OCI-LY7 (cell line): ENCODE data around the gene AFF3. TPM values are rescaled to one million over a fixed set of nuclear protein-coding genes. Genes with fewer than 3 reads are reported as not detected.

Experiments
- BruUV-seq: library from RNA; stranded (reverse); fragments of 400-500 nt; replicated peaks from 2 replicates; lab custom pipeline; 2021; lab: Mats Ljungman, UMichigan
- CTCF ChIA-PET: fragments of 300-600 bp; sonication (Branson Sonifier 250); formaldehyde crosslinking; loops from one replicate; lab custom pipeline; 2022; ENCODE audit warnings: antibody characterized with exemption; ENCODE audit not compliant: unreplicated experiment; lab: Charles Lee
- POLR2A ChIA-PET: fragments of 300-600 bp; sonication (Branson Sonifier 250); formaldehyde crosslinking; loops from one replicate; lab custom pipeline; 2022; ENCODE audit warnings: antibody characterized with exemption; lab: Charles Lee
- DNase-seq: peaks from one replicate; pipeline ENCODE4 v3.0.0-alpha.2; 2015; ENCODE audit warnings: low spot score
- H2AFZ ChIP-seq: fragments of 200-600 bp; sonication (generic), shearing (Covaris generic); 2 replicates; pipeline ENCODE4 v1.6.1; 2014; ENCODE audit warnings: mild to moderate bottlenecking, antibody characterized with exemption, low read length, moderate library complexity
- H3K27ac ChIP-seq: fragments of 200-600 bp; sonication (generic); 2 replicates; pipeline ENCODE4 v1.5.1; 2014; ENCODE audit warnings: mixed run types, low read depth, mild to moderate bottlenecking, moderate library complexity, low read length, inconsistent platforms; ENCODE audit not compliant: poor library complexity, severe bottlenecking
- H3K36me3 ChIP-seq: fragments of 200-600 bp; sonication (generic); 2 replicates; pipeline ENCODE4 v1.6.1; 2014; ENCODE audit warnings: mild to moderate bottlenecking, antibody characterized with exemption, low read length, moderate library complexity, mixed read lengths; ENCODE audit not compliant: insufficient read depth
- H3K4me1 ChIP-seq: fragments of 200-600 bp; sonication (generic); 2 replicates; pipeline ENCODE4 v1.5.1; 2014; ENCODE audit warnings: mild to moderate bottlenecking, low read length; ENCODE audit not compliant: insufficient read depth, poor library complexity, severe bottlenecking
- H3K4me2 ChIP-seq: fragments of 200-600 bp; sonication (generic); 2 replicates; pipeline ENCODE4 v1.6.1; 2014; ENCODE audit warnings: mild to moderate bottlenecking, low read length
- H3K4me3 ChIP-seq: fragments of 200-600 bp; sonication (generic); 2 replicates; pipeline ENCODE4 v1.5.1; 2014; ENCODE audit warnings: mild to moderate bottlenecking, low read depth, low read length; ENCODE audit not compliant: poor library complexity, severe bottlenecking
- H3K79me2 ChIP-seq: fragments of 200-600 bp; sonication (generic); 2 replicates; pipeline ENCODE4 v1.6.1; 2016; ENCODE audit warnings: low read depth, mild to moderate bottlenecking, low read length, moderate library complexity, mixed read lengths; ENCODE audit not compliant: insufficient read depth
- H3K9me2 ChIP-seq: fragments of 200-600 bp; sonication (generic); 2 replicates; pipeline ENCODE4 v1.6.1; 2016; ENCODE audit warnings: mild to moderate bottlenecking, low read length, mixed read lengths; ENCODE audit not compliant: insufficient read depth
- H3K9me3 ChIP-seq: fragments of 200-600 bp; sonication (generic); 2 replicates; pipeline ENCODE4 v1.6.1; 2014; ENCODE audit warnings: mild to moderate bottlenecking, mixed run types, low read length, mixed read lengths
- H4K20me1 ChIP-seq: fragments of 200-600 bp; sonication (generic); 2 replicates; pipeline ENCODE4 v1.6.1; 2014; ENCODE audit warnings: mild to moderate bottlenecking, antibody characterized with exemption, low read length, moderate library complexity, mixed read lengths; ENCODE audit not compliant: insufficient read depth
- CTCF ChIP-seq: fragments of 200-600 bp; sonication (generic); conservative IDR thresholded peaks from 2 replicates; pipeline ENCODE4 v1.5.1; 2014; ENCODE audit warnings: mild to moderate bottlenecking, antibody characterized with exemption, low read length, moderate library complexity, mixed read lengths
- EZH2phosphoT487 ChIP-seq: fragments of 200-600 bp; sonication (generic); IDR thresholded peaks from 2 replicates; pipeline ENCODE4 v1.6.1; 2018; ENCODE audit warnings: low read depth, borderline replicate concordance, mild to moderate bottlenecking, mixed run types, antibody characterized with exemption, low read length, moderate library complexity, mixed read lengths
- intact Hi-C: fragments of 100-400 bp; cut with micrococcal nuclease; formaldehyde crosslinking; loops from one replicate; pipeline ENCODE4 v1.10.0; 2022; ENCODE audit not compliant: unreplicated experiment
- total RNA-seq, 2 experiments: library from RNA; depleted of rRNA in 1 of 2; stranded (reverse); fragments of >200 nt in 1 of 2; shearing (Covaris generic) in 1 of 2; gene quantifications; 2 replicates each; pipeline ENCODE4 v1.2.3, GENCODE V29; 2014 to 2022

The AFF3 gene
- total RNA-seq, 2 experiments from 2014 or later = 131 to 133 TPM

GRCh38 chr2:99786636-99787390 lies 355.6 kb downstream of the AFF3 start:
- Histone ChIP-seq H3K36me3 (peaks cover 4% of the 10 kb centered on the region; the same call in 1 of the 2 replicates), H3K27ac (no peak overlapping the region), H3K4me2 (no peak overlapping the region), H3K9me2 (no peaks in the 10 kb centered on the region), H3K4me3 (no peak overlapping the region), H2AFZ (no peak overlapping the region), H3K4me1 (no peaks in the 10 kb centered on the region), H3K9me3 (no peaks in the 10 kb centered on the region), H3K79me2 (no peaks in the 10 kb centered on the region), H4K20me1 (peaks cover 6% of the 10 kb centered on the region; the same call in 1 of the 2 replicates)
- TF ChIP-seq CTCF (no peak), EZH2phosphoT487 (no peak)
- POLR2A ChIA-PET = no interaction called here
- intact Hi-C loops = no loop called here
- CTCF ChIA-PET = no interaction called here
- DNase-seq = no peak
- BruUV-seq = no TSS peak

DNA sequence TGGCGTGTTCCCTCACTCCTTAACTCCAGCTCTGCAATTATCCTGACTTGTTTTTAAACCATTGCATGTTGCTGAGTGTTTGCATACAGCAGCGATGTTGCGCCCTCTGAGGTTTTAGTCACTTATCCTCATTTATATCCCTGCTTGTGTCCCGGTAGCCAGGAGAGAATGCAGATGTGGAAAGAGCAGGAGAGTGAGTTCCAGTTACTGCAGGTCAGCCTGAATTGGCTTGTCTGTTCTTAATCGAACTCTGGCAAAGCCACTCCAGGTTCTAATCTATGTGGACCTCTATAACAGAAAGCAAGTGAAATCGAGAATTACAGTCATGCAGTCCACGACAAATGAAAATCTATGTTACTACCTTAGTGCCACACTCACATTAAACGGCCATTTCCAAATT lies 357.4 kb downstream of the AFF3 start:
- no TSS peak for BruUV-seq
- H3K27ac ChIP-seq = no peak overlapping the region
- H3K79me2 ChIP-seq = no peaks in the 10 kb centered on the region
- no peak overlapping the region for H3K4me3 ChIP-seq
- ChIA-PET POLR2A (no interaction called here), CTCF (no interaction called here)
- H3K4me1 ChIP-seq = no peaks in the 10 kb centered on the region
- H3K9me2 ChIP-seq = no peaks in the 10 kb centered on the region
- H3K4me2 ChIP-seq = no peak overlapping the region
- H3K36me3 ChIP-seq = peaks cover 11% of the 10 kb centered on the region
- TF ChIP-seq EZH2phosphoT487 (no peak), CTCF (no peak)
- intact Hi-C loops = no loop called here
- H3K9me3 ChIP-seq = no peaks in the 10 kb centered on the region
- H2AFZ ChIP-seq = no peak overlapping the region
- no peak for DNase-seq
- H4K20me1 ChIP-seq = peaks cover 6% of the 10 kb centered on the region; the same call in 1 of the 2 replicates

GRCh38 chr2:99784282-99784681 lies 358.1 kb downstream of the AFF3 start:
- H3K4me2 ChIP-seq = no peak overlapping the region
- DNase-seq = no peak
- H3K9me2 ChIP-seq = no peaks in the 10 kb centered on the region
- no peak for TF ChIP-seq EZH2phosphoT487
- no peak for TF ChIP-seq CTCF
- no TSS peak for BruUV-seq
- H2AFZ ChIP-seq = no peak overlapping the region
- CTCF ChIA-PET = no interaction called here
- peaks cover 6% of the 10 kb centered on the region; the same call in 1 of the 2 replicates for H4K20me1 ChIP-seq
- no peak overlapping the region for H3K27ac ChIP-seq
- intact Hi-C loops = no loop called here
- no peaks in the 10 kb centered on the region for H3K79me2 ChIP-seq
- H3K9me3 ChIP-seq = no peaks in the 10 kb centered on the region
- POLR2A ChIA-PET = no interaction called here
- H3K36me3 ChIP-seq = peaks cover 18% of the 10 kb centered on the region
- no peak overlapping the region for H3K4me3 ChIP-seq
- no peaks in the 10 kb centered on the region for H3K4me1 ChIP-seq
